HepG2 (cell line): ENCODE data around the gene NECAB2. TPM values are rescaled to one million over a fixed set of nuclear protein-coding genes. Genes with fewer than 3 reads are reported as not detected.

Source experiments
- ATF1 ChIP-seq: IDR thresholded peaks from 2 replicates; pipeline ENCODE4 v1.6.1; 2016; ENCODE audit warnings: mild to moderate bottlenecking, control low read depth
- CHD2 ChIP-seq: IDR thresholded peaks from 2 replicates; pipeline ENCODE4 v1.6.1; 2011; ENCODE audit warnings: low read depth, low read length, improper control_type of control experiment
- EHMT2 ChIP-seq: fragments of 200-600 bp; sonication (generic); IDR thresholded peaks from 2 replicates; pipeline ENCODE4 v1.7.0; 2017; ENCODE audit warnings: antibody characterized with exemption, low read depth, low read length, borderline replicate concordance
- HMG20A ChIP-seq: IDR thresholded peaks from 2 replicates; pipeline ENCODE4 v1.6.1; 2016; ENCODE audit warnings: borderline replicate concordance
- HNRNPL ChIP-seq: fragments of 200-400 bp; formaldehyde crosslinking; IDR thresholded peaks from 2 replicates; pipeline ENCODE4 v1.6.1; 2017; ENCODE audit warnings: mild to moderate bottlenecking, low read depth, low read length
- KLF6 ChIP-seq: IDR thresholded peaks from 2 replicates; pipeline ENCODE4 v1.8.0; 2016; ENCODE audit warnings: missing biosample characterization, missing genetic modification reagents
- MED8 ChIP-seq: sonication (generic); formaldehyde crosslinking; IDR thresholded peaks from 2 replicates; pipeline ENCODE4 v1.8.1; 2023; ENCODE audit warnings: mild to moderate bottlenecking, missing genetic modification reagents; ENCODE audit not compliant: insufficient replicate concordance
- XRCC5 ChIP-seq: fragments of 200-400 bp; formaldehyde crosslinking; optimal IDR thresholded peaks from 2 replicates; pipeline ENCODE3; 2017; ENCODE audit warnings: mild to moderate bottlenecking, low read length
- ZNF3 ChIP-seq: IDR thresholded peaks from 2 replicates; pipeline ENCODE4 v1.7.0; 2017; ENCODE audit warnings: inconsistent platforms
- ZNF451 ChIP-seq: sonication (generic); formaldehyde crosslinking; IDR thresholded peaks from 2 replicates; pipeline ENCODE4 v1.5.0; 2020; ENCODE audit warnings: mild to moderate bottlenecking, missing genetic modification reagents
- ZNF619 ChIP-seq: sonication (generic); formaldehyde crosslinking; IDR thresholded peaks from 2 replicates; pipeline ENCODE4 v1.4.0; 2020; ENCODE audit warnings: mild to moderate bottlenecking, missing genetic modification reagents
- ZNF766 ChIP-seq: sonication (generic); formaldehyde crosslinking; IDR thresholded peaks from 2 replicates; pipeline ENCODE4 v1.5.0; 2020; ENCODE audit warnings: missing genetic modification reagents, borderline replicate concordance
- ZNF775 ChIP-seq: sonication (generic); formaldehyde crosslinking; IDR thresholded peaks from 2 replicates; pipeline ENCODE4 v1.4.0; 2020; ENCODE audit warnings: missing genetic modification reagents, mild to moderate bottlenecking, moderate library complexity, borderline replicate concordance
- ZNF850 ChIP-seq: sonication (generic); formaldehyde crosslinking; conservative IDR thresholded peaks from 2 replicates; pipeline ENCODE4 v1.9.0; 2021; ENCODE audit warnings: mild to moderate bottlenecking, missing genetic modification reagents
- ZSCAN20 ChIP-seq: sonication (generic); formaldehyde crosslinking; IDR thresholded peaks from 2 replicates; pipeline ENCODE4 v1.4.0; 2020; ENCODE audit warnings: missing genetic modification reagents, mild to moderate bottlenecking, borderline replicate concordance
- ZSCAN31 ChIP-seq: sonication (generic); formaldehyde crosslinking; IDR thresholded peaks from 2 replicates; pipeline ENCODE4 v1.5.0; 2020; ENCODE audit warnings: low read depth, mild to moderate bottlenecking, missing genetic modification reagents
- polyA plus RNA-seq, 8 experiments: library from polyadenylated mRNA; depleted of rRNA in 3 of 8; stranded (reverse) in 7 of 8; unstranded in 1 of 8; fragments of >200 nt; fragmentation: Illumina TruSeq in 4 of 8; extraction: Trizol in 4 of 8; gene quantifications; 2 replicates each; pipeline versions ENCODE4 v1.2.1 to v1.2.3, GENCODE V29; 2011 to 2016; ENCODE audit warnings: low read depth in 4 of 8, missing spikeins in 1 of 8, mixed read lengths in 1 of 8; ENCODE audit not compliant: insufficient read depth in 1 of 8
- total RNA-seq, 5 experiments: library from RNA; depleted of rRNA; stranded (reverse); fragments of >200 nt; fragmentation: Illumina TruSeq; extraction: Trizol; gene quantifications; 2 replicates each; pipeline ENCODE4 v1.2.3, GENCODE V29; 2016; ENCODE audit warnings: low read depth in 1 of 5
- TF ChIP-seq, protein P1 (sequence below), 2 experiments: fragments of 450-650 bp in 1 of 2; sonication (generic) in 1 of 2; formaldehyde crosslinking in 1 of 2; IDR thresholded peaks; 2 replicates each; pipeline versions ENCODE4 v1.6.1 to v1.8.0; 2016 to 2022; ENCODE audit warnings: antibody characterized with exemption in 1 of 2, mild to moderate bottlenecking in 1 of 2, missing genetic modification reagents in 1 of 2
- TF ChIP-seq, protein P2 (sequence below): IDR thresholded peaks from 2 replicates; pipeline ENCODE4 v1.6.1; 2012; ENCODE audit warnings: low read length, improper control_type of control experiment

Gene NECAB2
- total and polyA plus RNA-seq, 2 of the 13 experiments (the other 11 are each of a cell fraction or from before 2014, with no cell fraction given), result 0.21 to 0.49 TPM

DNA sequence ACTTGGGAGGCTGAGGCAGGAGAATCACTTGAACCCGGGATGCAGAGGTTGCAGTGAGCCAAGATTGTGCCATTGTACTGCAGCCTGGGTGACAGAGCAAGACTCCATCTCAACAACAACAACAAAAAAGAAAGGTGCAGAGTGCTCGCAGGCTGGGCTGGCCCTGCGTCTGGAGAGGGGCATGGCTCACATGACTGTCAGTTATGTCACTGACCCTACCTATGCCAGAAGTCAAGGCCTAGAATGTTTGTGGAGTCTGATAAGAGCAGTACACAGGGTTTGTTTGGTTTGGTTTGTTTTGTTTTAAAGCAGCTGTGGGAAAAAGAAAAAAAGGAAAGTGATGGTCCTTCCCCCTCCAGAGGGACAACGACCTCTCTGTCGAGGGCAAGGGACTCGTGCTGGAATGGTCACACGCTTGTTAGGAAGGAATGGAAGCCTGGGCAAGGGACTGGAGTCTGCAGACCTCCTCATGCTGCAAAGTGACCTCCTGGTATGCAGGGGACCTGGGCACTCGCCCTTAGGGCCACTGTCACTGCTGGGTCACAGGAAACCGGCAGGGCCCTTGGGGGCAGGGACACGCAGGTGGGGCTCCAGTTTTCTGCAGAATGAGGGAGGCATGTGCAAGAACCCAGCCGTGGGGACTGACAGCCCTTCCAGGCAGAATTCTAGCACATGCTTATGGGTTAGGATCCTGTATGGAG, 25.1 kb upstream of the NECAB2 start (continued):
- TF ChIP-seq, protein P1, sequence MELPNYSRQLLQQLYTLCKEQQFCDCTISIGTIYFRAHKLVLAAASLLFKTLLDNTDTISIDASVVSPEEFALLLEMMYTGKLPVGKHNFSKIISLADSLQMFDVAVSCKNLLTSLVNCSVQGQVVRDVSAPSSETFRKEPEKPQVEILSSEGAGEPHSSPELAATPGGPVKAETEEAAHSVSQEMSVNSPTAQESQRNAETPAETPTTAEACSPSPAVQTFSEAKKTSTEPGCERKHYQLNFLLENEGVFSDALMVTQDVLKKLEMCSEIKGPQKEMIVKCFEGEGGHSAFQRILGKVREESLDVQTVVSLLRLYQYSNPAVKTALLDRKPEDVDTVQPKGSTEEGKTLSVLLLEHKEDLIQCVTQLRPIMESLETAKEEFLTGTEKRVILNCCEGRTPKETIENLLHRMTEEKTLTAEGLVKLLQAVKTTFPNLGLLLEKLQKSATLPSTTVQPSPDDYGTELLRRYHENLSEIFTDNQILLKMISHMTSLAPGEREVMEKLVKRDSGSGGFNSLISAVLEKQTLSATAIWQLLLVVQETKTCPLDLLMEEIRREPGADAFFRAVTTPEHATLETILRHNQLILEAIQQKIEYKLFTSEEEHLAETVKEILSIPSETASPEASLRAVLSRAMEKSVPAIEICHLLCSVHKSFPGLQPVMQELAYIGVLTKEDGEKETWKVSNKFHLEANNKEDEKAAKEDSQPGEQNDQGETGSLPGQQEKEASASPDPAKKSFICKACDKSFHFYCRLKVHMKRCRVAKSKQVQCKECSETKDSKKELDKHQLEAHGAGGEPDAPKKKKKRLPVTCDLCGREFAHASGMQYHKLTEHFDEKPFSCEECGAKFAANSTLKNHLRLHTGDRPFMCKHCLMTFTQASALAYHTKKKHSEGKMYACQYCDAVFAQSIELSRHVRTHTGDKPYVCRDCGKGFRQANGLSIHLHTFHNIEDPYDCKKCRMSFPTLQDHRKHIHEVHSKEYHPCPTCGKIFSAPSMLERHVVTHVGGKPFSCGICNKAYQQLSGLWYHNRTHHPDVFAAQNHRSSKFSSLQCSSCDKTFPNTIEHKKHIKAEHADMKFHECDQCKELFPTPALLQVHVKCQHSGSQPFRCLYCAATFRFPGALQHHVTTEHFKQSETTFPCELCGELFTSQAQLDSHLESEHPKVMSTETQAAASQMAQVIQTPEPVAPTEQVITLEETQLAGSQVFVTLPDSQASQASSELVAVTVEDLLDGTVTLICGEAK (IDR thresholded peaks at IDR 0.05), result no peak
- TF ChIP-seq, protein P1 (CRISPR knock-in tag; IDR thresholded peaks at IDR 0.05), result peak; percentile 86; the same call in 1 of the 2 replicates
- TF ChIP-seq XRCC5 (no peak), ZNF775 (CRISPR knock-in tag) (no peak), ZSCAN20 (CRISPR knock-in tag) (no peak), CHD2 (no peak), EHMT2 (no peak), ZNF619 (CRISPR knock-in tag) (no peak; the same call in 1 of the 2 replicates), KLF6 (CRISPR knock-in tag) (peak; percentile 94), ZNF451 (CRISPR knock-in tag) (no peak), ZNF3 (CRISPR knock-in tag) (peak; percentile 75), HNRNPL (no peak), ZNF766 (CRISPR knock-in tag) (peak; percentile 87; the same call in 1 of the 2 replicates), ZSCAN31 (CRISPR knock-in tag) (peak; percentile 97), HMG20A (CRISPR knock-in tag) (peak; percentile 100), ATF1 (CRISPR knock-in tag) (peak; percentile 88), MED8 (CRISPR knock-in tag) (no peak), ZNF850 (CRISPR knock-in tag) (0 out of 2 replicates have a peak, but pooled peaks have one; percentile 77)
- TF ChIP-seq, protein P2, sequence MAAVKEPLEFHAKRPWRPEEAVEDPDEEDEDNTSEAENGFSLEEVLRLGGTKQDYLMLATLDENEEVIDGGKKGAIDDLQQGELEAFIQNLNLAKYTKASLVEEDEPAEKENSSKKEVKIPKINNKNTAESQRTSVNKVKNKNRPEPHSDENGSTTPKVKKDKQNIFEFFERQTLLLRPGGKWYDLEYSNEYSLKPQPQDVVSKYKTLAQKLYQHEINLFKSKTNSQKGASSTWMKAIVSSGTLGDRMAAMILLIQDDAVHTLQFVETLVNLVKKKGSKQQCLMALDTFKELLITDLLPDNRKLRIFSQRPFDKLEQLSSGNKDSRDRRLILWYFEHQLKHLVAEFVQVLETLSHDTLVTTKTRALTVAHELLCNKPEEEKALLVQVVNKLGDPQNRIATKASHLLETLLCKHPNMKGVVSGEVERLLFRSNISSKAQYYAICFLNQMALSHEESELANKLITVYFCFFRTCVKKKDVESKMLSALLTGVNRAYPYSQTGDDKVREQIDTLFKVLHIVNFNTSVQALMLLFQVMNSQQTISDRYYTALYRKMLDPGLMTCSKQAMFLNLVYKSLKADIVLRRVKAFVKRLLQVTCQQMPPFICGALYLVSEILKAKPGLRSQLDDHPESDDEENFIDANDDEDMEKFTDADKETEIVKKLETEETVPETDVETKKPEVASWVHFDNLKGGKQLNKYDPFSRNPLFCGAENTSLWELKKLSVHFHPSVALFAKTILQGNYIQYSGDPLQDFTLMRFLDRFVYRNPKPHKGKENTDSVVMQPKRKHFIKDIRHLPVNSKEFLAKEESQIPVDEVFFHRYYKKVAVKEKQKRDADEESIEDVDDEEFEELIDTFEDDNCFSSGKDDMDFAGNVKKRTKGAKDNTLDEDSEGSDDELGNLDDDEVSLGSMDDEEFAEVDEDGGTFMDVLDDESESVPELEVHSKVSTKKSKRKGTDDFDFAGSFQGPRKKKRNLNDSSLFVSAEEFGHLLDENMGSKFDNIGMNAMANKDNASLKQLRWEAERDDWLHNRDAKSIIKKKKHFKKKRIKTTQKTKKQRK, result no peak
